GM12878 (cell line): ENCODE results near the gene KCND3. TPM values are rescaled to one million over a fixed set of nuclear protein-coding genes. Genes with fewer than 3 reads are reported as not detected.

Source experiments
- ATAC-seq: fragments of 200-7000 bp; cut with Tn5 transposase; 3 replicates; pipeline ENCODE4 v1.9.1; 2020; ENCODE audit warnings: mild to moderate bottlenecking, moderate library complexity
- BruUV-seq: library from RNA; stranded (reverse); fragments of 400-500 nt; replicated peaks from 2 replicates; lab custom pipeline; 2021; lab: Mats Ljungman, UMichigan
- CTCF ChIA-PET: fragments of 300-600 bp; sonication (Branson Sonifier 250); formaldehyde crosslinking; extraction: SDS; loops from one replicate; lab custom pipeline; 2021; ENCODE audit warnings: inconsistent platforms; lab: Yijun Ruan, JAX
- POLR2A ChIA-PET: fragments of 350-600 bp; formaldehyde crosslinking; extraction: SDS; loops from one replicate; lab custom pipeline; 2021; ENCODE audit warnings: inconsistent platforms; lab: Charles Lee
- RAD21 ChIA-PET: fragments of 300-600 bp; sonication (Branson Sonifier 250); formaldehyde crosslinking; loops from one replicate; lab custom pipeline; 2023; ENCODE audit warnings: antibody characterized with exemption; ENCODE audit not compliant: unreplicated experiment; lab: Charles Lee
- SMC1A ChIA-PET: fragments of 300-600 bp; sonication (Branson Sonifier 250); formaldehyde crosslinking; loops from one replicate; lab custom pipeline; 2023; ENCODE audit not compliant: unreplicated experiment, uncharacterized antibody; lab: Charles Lee
- DNase-seq: peaks from one replicate; pipeline ENCODE4 v3.0.0-alpha.2; 2011; ENCODE audit warnings: low read depth, low spot score
- FAIRE-seq: peaks from 3 replicates; lab custom pipeline; 2011; peaks lifted over from hg19 to GRCh38; lab: Jason Lieb, UNC
- H2AFZ ChIP-seq: 2 replicates; pipeline ENCODE4 v1.6.0; 2011; ENCODE audit warnings: low read depth, low read length, control low read depth; ENCODE audit not compliant: control insufficient read depth
- H3K27ac ChIP-seq: 2 replicates; pipeline ENCODE4 v1.5.1; 2011; ENCODE audit warnings: control low read depth; ENCODE audit not compliant: control insufficient read depth, insufficient read depth
- H3K27me3 ChIP-seq, 2 experiments: replicated peaks in 1 of 2; 2 replicates each; pipeline versions ENCODE4 v1.6.0 to v1.6.1; 2011; ENCODE audit warnings: low read length in 1 of 2; ENCODE audit not compliant: control insufficient read depth in 2 of 2, insufficient read depth in 2 of 2
- H3K36me3 ChIP-seq, 2 experiments: 2 replicates each; pipeline ENCODE4 v1.5.1; 2011; ENCODE audit warnings: low read length in 1 of 2; ENCODE audit not compliant: control insufficient read depth in 2 of 2, insufficient read depth in 2 of 2
- H3K4me1 ChIP-seq: 2 replicates; pipeline ENCODE4 v1.6.1; 2011; ENCODE audit warnings: mild to moderate bottlenecking, low read length, moderate library complexity, mixed read lengths; ENCODE audit not compliant: control insufficient read depth, insufficient read depth
- H3K4me2 ChIP-seq: 2 replicates; pipeline ENCODE4 v1.6.0; 2011; ENCODE audit warnings: control low read depth; ENCODE audit not compliant: control insufficient read depth, insufficient read depth
- H3K4me3 ChIP-seq: fragments of 200-600 bp; sonication (generic); 2 replicates; pipeline ENCODE4 v1.5.1; 2016
- H3K79me2 ChIP-seq: 2 replicates; pipeline ENCODE4 v1.6.0; 2011; ENCODE audit warnings: low read length; ENCODE audit not compliant: control insufficient read depth, insufficient read depth
- H3K9ac ChIP-seq: 2 replicates; pipeline ENCODE4 v1.8.0; 2011; ENCODE audit warnings: low read length, control low read depth, mixed read lengths; ENCODE audit not compliant: control insufficient read depth, insufficient read depth
- H3K9me3 ChIP-seq: replicated peaks from 3 replicates; pipeline ENCODE4 v1.5.1; 2011; ENCODE audit warnings: mild to moderate bottlenecking, low read length; ENCODE audit not compliant: control insufficient read depth, insufficient read depth
- H4K20me1 ChIP-seq: 2 replicates; pipeline ENCODE4 v1.6.0; 2011; ENCODE audit not compliant: control insufficient read depth, insufficient read depth
- BHLHE40 ChIP-seq, 2 experiments: fragments of 450-650 bp in 1 of 2; IDR thresholded peaks; 2 replicates each; pipeline ENCODE4 v1.6.1; 2011 to 2017; ENCODE audit warnings: low read depth in 2 of 2, borderline replicate concordance in 1 of 2, improper control_type of control experiment in 1 of 2, low read length in 1 of 2, mild to moderate bottlenecking in 1 of 2
- CHD2 ChIP-seq: IDR thresholded peaks from 2 replicates; pipeline ENCODE4 v1.6.1; 2011; ENCODE audit warnings: low read depth, low read length, improper control_type of control experiment, borderline replicate concordance
- EP300 ChIP-seq, 2 experiments: fragments of 150-350 bp in 1 of 2; IDR thresholded peaks; 2 replicates each; pipeline ENCODE4 v1.6.1; 2011 to 2012; ENCODE audit warnings: low read depth in 2 of 2, low read length in 2 of 2, borderline replicate concordance in 1 of 2, improper control_type of control experiment in 1 of 2, inconsistent platforms in 1 of 2; ENCODE audit not compliant: control insufficient read depth in 1 of 2
- FOXK2 ChIP-seq: fragments of 450-650 bp; IDR thresholded peaks from 2 replicates; pipeline ENCODE4 v1.6.1; 2017; ENCODE audit warnings: mild to moderate bottlenecking, moderate library complexity
- GABPA ChIP-seq: IDR thresholded peaks from 2 replicates; pipeline ENCODE4 v1.6.1; 2014; ENCODE audit warnings: antibody characterized with exemption, low read depth, mild to moderate bottlenecking, inconsistent platforms
- JUND ChIP-seq: IDR thresholded peaks from 2 replicates; pipeline ENCODE4 v1.6.1; 2012; ENCODE audit warnings: low read depth, mild to moderate bottlenecking, low read length, improper control_type of control experiment, moderate library complexity
- KLF5 ChIP-seq: fragments of 450-650 bp; IDR thresholded peaks from 2 replicates; pipeline ENCODE4 v1.6.1; 2014; ENCODE audit warnings: mild to moderate bottlenecking; ENCODE audit not compliant: partially characterized antibody
- PKNOX1 ChIP-seq: fragments of 450-650 bp; IDR thresholded peaks from 2 replicates; pipeline ENCODE4 v1.6.1; 2016; ENCODE audit warnings: mild to moderate bottlenecking
- POLR2AphosphoS5 ChIP-seq: IDR thresholded peaks from 2 replicates; pipeline ENCODE4 v1.6.1; 2011; ENCODE audit warnings: mild to moderate bottlenecking, low read length, inconsistent platforms
- SMARCA5 ChIP-seq: fragments of 450-650 bp; IDR thresholded peaks from 2 replicates; pipeline ENCODE4 v1.6.1; 2017; ENCODE audit warnings: mild to moderate bottlenecking
- SUZ12 ChIP-seq: fragments of 200-600 bp; sonication (generic); IDR thresholded peaks from one replicate; pipeline ENCODE4 v1.6.1; 2018; ENCODE audit warnings: antibody characterized with exemption, mild to moderate bottlenecking; ENCODE audit not compliant: unreplicated experiment
- WGBS: methylation state at CpG from one replicate; pipeline ENCODE4 v1.1.6; 2016; ENCODE audit warnings: low lambda C conversion rate; ENCODE audit not compliant: insufficient replicate concordance, insufficient coverage; ENCODE audit errors: missing lambda C conversion rate; 5-methylcytosine and 5-hydroxymethylcytosine counted together
- in situ Hi-C: fragments of 300-500 bp; cut with MboI; formaldehyde crosslinking; loops from 9 replicates; pipeline ENCODE4 v1.14.3; 2018; ENCODE audit warnings: mixed read lengths
- intact Hi-C: fragments of 100-400 bp; cut with micrococcal nuclease; formaldehyde crosslinking; loops from one replicate; pipeline ENCODE4 v1.14.2; 2022; ENCODE audit not compliant: unreplicated experiment
- polyA plus RNA-seq, 11 experiments: library from polyadenylated mRNA; depleted of rRNA in 4 of 11; unstranded in 6 of 11; stranded (reverse) in 5 of 11; fragments of >200 nt; fragmentation: Nextera tagmentation in 4 of 11; fragmentation: Illumina TruSeq in 1 of 11; extraction: Ambion mirVana in 4 of 11; extraction: Trizol in 1 of 11; gene quantifications; 1 replicate in 1 of 11; 2 replicates in 10 of 11; pipeline versions ENCODE4 v1.2.1 to v1.2.3, GENCODE V29; 2011 to 2016; ENCODE audit warnings: inconsistent platforms in 2 of 11, missing spikeins in 2 of 11, low read depth in 1 of 11
- total RNA-seq, 4 experiments: library from RNA; depleted of rRNA in 3 of 4; stranded (reverse); fragments of >200 nt in 3 of 4; fragmentation: Illumina TruSeq in 1 of 4; extraction: Trizol in 1 of 4; gene quantifications; 2 replicates each; pipeline versions ENCODE4 v1.2.1 to v1.2.3, GENCODE V29; 2013 to 2021

Gene KCND3
- total and polyA plus RNA-seq, 10 of the 15 experiments (the other 5 are each of a cell fraction or from before 2014, with no cell fraction given) = 0.02 TPM; not detected in 9

GRCh38 chr1:111727056-111727455 lies 262.4 kb downstream of the KCND3 start (continued):
- TF ChIP-seq CHD2 (no peak), JUND (no peak), SMARCA5 (no peak), KLF5 (no peak), POLR2AphosphoS5 (no peak), BHLHE40 (IDR thresholded peaks at IDR 0.05; ENCODE audit: borderline replicate concordance in 1 of 2, low read depth in 2 of 2, low read length in 1 of 2) (no peak), FOXK2 (no peak), SUZ12 (no peak)
- TF ChIP-seq, all 136 proteins: peak for 0

- no peak overlapping the region for H3K27ac ChIP-seq
- ChIA-PET SMC1A (interaction anchor here (0.7 to 1.4 kb wide), 2 partner anchors 12 to 27 kb away, joined by 3 read pairs; no protein-coding TSS in a partner anchor), POLR2A (no interaction called here), CTCF (interaction anchor here (1.1 to 1.4 kb wide), 2 partner anchors 12 to 22 kb away, joined by 3 to 4 read pairs; no protein-coding TSS in a partner anchor)
- H2AFZ ChIP-seq = no peak overlapping the region
- H3K9ac ChIP-seq = no peak overlapping the region
- WGBS = 93% methylated on average over 5 of the region's 5 CpGs
- in situ Hi-C loops = no loop called here
- no peaks in the 10 kb centered on the region for H3K27me3 ChIP-seq
- TF ChIP-seq EP300 (IDR thresholded peaks at IDR 0.05; ENCODE audit: borderline replicate concordance in 1 of 2, control insufficient read depth in 1 of 2, low read depth in 2 of 2, low read length in 2 of 2) = no peak
- TF ChIP-seq PKNOX1 = no peak
- TF ChIP-seq GABPA = no peak
- TF ChIP-seq, all 136 proteins: peak for 0
- ATAC-seq (no peak), FAIRE-seq (no peak), DNase-seq (no peak)
- Histone ChIP-seq H3K79me2 (no peaks in the 10 kb centered on the region), H3K9me3 (no peaks in the 10 kb centered on the region), H3K4me1 (no peaks in the 10 kb centered on the region), H3K36me3 (no peaks in the 10 kb centered on the region), H3K4me3 (no peak overlapping the region), H4K20me1 (no peaks in the 10 kb centered on the region; the same call in 1 of the 2 replicates), H3K4me2 (no peak overlapping the region)
- RAD21 ChIA-PET = no interaction called here
- no TSS peak for BruUV-seq
- intact Hi-C loops = no loop called here
Observed at GRCh38 chr1:111725192-111725591, 264.3 kb downstream of the KCND3 start.
